ENCODE data around the gene NRG4. TPM values are rescaled to one million over a fixed set of nuclear protein-coding genes. Genes with fewer than 3 reads are reported as not detected.
"Not testable (repeated sequence)": the region's sequence is repeated elsewhere in the genome, so short reads cannot be mapped to it uniquely, and the experiment has no call there.

The NRG4 gene
- total and polyA plus RNA-seq, 2 donors from 2014 or later, result 0.35 to 1.5 TPM

GRCh38 chr15:76024021-76024768 lies 12.0 kb upstream of the NRG4 start:
- no peak overlapping the region for H3K27ac ChIP-seq (ENCODE audit: low read depth in 2 of 2, low read length in 2 of 2)
- H3K4me3 ChIP-seq (ENCODE audit: low read length in 3 of 3), result no peak overlapping the region
- H3K9ac ChIP-seq (ENCODE audit: low read length in 3 of 3), result no peak overlapping the region
- H3K9me3 ChIP-seq (ENCODE audit: control insufficient read depth in 2 of 3, insufficient read depth in 1 of 3, low read length in 3 of 3), result peaks cover 0 to 2% (median 0%) of the 10 kb centered on the region in 3 donors
- no peak for TF ChIP-seq CTCF (IDR thresholded peaks at IDR 0.05; ENCODE audit: borderline replicate concordance, extremely low read depth, insufficient read depth)
- FAIRE-seq (no peak), DNase-seq (no peak)
- intact Hi-C loops (cut with DNase I), result no loop called here
- H3K36me3 ChIP-seq (ENCODE audit: control insufficient read depth in 2 of 3, insufficient read depth in 3 of 3, low read length in 3 of 3), result no peaks in the 10 kb centered on the region
- H3K27me3 ChIP-seq (ENCODE audit: control insufficient read depth, insufficient read depth, low read length), result no peaks in the 10 kb centered on the region
- H3K4me1 ChIP-seq (ENCODE audit: control insufficient read depth in 2 of 3, insufficient read depth in 2 of 3, low read depth in 1 of 3, low read length in 3 of 3), result no peaks in the 10 kb centered on the region

GRCh38 chr15:76013470-76013869 lies 1.2 kb upstream of the NRG4 start:
- H3K27me3 ChIP-seq (ENCODE audit: control insufficient read depth, insufficient read depth, low read length); H3K36me3 ChIP-seq (ENCODE audit: control insufficient read depth in 2 of 3, insufficient read depth in 3 of 3, low read length in 3 of 3); H3K4me1 ChIP-seq (ENCODE audit: control insufficient read depth in 2 of 3, insufficient read depth in 2 of 3, low read depth in 1 of 3, low read length in 3 of 3); DNase-seq; H3K27ac ChIP-seq (ENCODE audit: low read depth in 2 of 2, low read length in 2 of 2); intact Hi-C loops (cut with DNase I); H3K9me3 ChIP-seq (ENCODE audit: control insufficient read depth in 2 of 3, insufficient read depth in 1 of 3, low read length in 3 of 3); H3K9ac ChIP-seq (ENCODE audit: low read length in 3 of 3); H3K4me3 ChIP-seq (ENCODE audit: low read length in 3 of 3); FAIRE-seq: not testable (repeated sequence)

GRCh38 chr15:76010613-76011012 lies 1.6 kb downstream of the NRG4 start:
- no peak overlapping the region for H3K9ac ChIP-seq (ENCODE audit: low read length in 3 of 3)
- H3K9me3 ChIP-seq (ENCODE audit: control insufficient read depth in 2 of 3, insufficient read depth in 1 of 3, low read length in 3 of 3), result no peaks in the 10 kb centered on the region
- no peak overlapping the region for H3K4me3 ChIP-seq (ENCODE audit: low read length in 3 of 3)
- intact Hi-C loops (cut with DNase I), result no loop called here
- FAIRE-seq (no peak), DNase-seq (no peak)
- H3K27me3 ChIP-seq (ENCODE audit: control insufficient read depth, insufficient read depth, low read length), result no peaks in the 10 kb centered on the region
- H3K36me3 ChIP-seq (ENCODE audit: control insufficient read depth in 2 of 3, insufficient read depth in 3 of 3, low read length in 3 of 3), result no peaks in the 10 kb centered on the region
- no peak for TF ChIP-seq CTCF (IDR thresholded peaks at IDR 0.05; ENCODE audit: borderline replicate concordance, extremely low read depth, insufficient read depth)
- no peak overlapping the region for H3K27ac ChIP-seq (ENCODE audit: low read depth in 2 of 2, low read length in 2 of 2)
- no peaks in the 10 kb centered on the region for H3K4me1 ChIP-seq (ENCODE audit: control insufficient read depth in 2 of 3, insufficient read depth in 2 of 3, low read depth in 1 of 3, low read length in 3 of 3)

GRCh38 chr15:76006136-76006778 lies 6.0 kb downstream of the NRG4 start:
- H3K9me3 ChIP-seq (ENCODE audit: control insufficient read depth in 2 of 3, insufficient read depth in 1 of 3, low read length in 3 of 3), result no peaks in the 10 kb centered on the region
- no peaks in the 10 kb centered on the region for H3K27me3 ChIP-seq (ENCODE audit: control insufficient read depth, insufficient read depth, low read length)
- no peaks in the 10 kb centered on the region for H3K4me1 ChIP-seq (ENCODE audit: control insufficient read depth in 2 of 3, insufficient read depth in 2 of 3, low read depth in 1 of 3, low read length in 3 of 3)
- FAIRE-seq (no peak), DNase-seq (no peak)
- intact Hi-C loops (cut with DNase I), result no loop called here
- H3K4me3 ChIP-seq (ENCODE audit: low read length in 3 of 3), result no peak overlapping the region
- H3K36me3 ChIP-seq (ENCODE audit: control insufficient read depth in 2 of 3, insufficient read depth in 3 of 3, low read length in 3 of 3), result no peaks in the 10 kb centered on the region
- TF ChIP-seq CTCF (IDR thresholded peaks at IDR 0.05; ENCODE audit: borderline replicate concordance, extremely low read depth, insufficient read depth), result no peak
- no peak overlapping the region for H3K27ac ChIP-seq (ENCODE audit: low read depth in 2 of 2, low read length in 2 of 2)
- no peak overlapping the region for H3K9ac ChIP-seq (ENCODE audit: low read length in 3 of 3)
